GM12864 (cell line): ENCODE results near the gene HDLBP.
A peak's percentile ranks its signal among the peaks of the same experiment; 100 is the strongest.

Experiments used
- DNase-seq: peaks from one replicate; pipeline ENCODE4 v3.0.0-alpha.2; 2011; ENCODE audit warnings: low read depth
- H3K4me3 ChIP-seq: 2 replicates; pipeline ENCODE4 v1.5.1; 2011; ENCODE audit warnings: mild to moderate bottlenecking, low read depth, low read length, control low read depth
- TF ChIP-seq, protein P1 (sequence below): IDR thresholded peaks from 2 replicates; pipeline ENCODE4 v1.5.1; 2011; ENCODE audit warnings: low read depth, mild to moderate bottlenecking, moderate library complexity, low read length, control low read depth, inconsistent platforms; ENCODE audit errors: missing control alignments

Gene HDLBP, protein sequence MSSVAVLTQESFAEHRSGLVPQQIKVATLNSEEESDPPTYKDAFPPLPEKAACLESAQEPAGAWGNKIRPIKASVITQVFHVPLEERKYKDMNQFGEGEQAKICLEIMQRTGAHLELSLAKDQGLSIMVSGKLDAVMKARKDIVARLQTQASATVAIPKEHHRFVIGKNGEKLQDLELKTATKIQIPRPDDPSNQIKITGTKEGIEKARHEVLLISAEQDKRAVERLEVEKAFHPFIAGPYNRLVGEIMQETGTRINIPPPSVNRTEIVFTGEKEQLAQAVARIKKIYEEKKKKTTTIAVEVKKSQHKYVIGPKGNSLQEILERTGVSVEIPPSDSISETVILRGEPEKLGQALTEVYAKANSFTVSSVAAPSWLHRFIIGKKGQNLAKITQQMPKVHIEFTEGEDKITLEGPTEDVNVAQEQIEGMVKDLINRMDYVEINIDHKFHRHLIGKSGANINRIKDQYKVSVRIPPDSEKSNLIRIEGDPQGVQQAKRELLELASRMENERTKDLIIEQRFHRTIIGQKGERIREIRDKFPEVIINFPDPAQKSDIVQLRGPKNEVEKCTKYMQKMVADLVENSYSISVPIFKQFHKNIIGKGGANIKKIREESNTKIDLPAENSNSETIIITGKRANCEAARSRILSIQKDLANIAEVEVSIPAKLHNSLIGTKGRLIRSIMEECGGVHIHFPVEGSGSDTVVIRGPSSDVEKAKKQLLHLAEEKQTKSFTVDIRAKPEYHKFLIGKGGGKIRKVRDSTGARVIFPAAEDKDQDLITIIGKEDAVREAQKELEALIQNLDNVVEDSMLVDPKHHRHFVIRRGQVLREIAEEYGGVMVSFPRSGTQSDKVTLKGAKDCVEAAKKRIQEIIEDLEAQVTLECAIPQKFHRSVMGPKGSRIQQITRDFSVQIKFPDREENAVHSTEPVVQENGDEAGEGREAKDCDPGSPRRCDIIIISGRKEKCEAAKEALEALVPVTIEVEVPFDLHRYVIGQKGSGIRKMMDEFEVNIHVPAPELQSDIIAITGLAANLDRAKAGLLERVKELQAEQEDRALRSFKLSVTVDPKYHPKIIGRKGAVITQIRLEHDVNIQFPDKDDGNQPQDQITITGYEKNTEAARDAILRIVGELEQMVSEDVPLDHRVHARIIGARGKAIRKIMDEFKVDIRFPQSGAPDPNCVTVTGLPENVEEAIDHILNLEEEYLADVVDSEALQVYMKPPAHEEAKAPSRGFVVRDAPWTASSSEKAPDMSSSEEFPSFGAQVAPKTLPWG (N-terminal part only)

DNA sequence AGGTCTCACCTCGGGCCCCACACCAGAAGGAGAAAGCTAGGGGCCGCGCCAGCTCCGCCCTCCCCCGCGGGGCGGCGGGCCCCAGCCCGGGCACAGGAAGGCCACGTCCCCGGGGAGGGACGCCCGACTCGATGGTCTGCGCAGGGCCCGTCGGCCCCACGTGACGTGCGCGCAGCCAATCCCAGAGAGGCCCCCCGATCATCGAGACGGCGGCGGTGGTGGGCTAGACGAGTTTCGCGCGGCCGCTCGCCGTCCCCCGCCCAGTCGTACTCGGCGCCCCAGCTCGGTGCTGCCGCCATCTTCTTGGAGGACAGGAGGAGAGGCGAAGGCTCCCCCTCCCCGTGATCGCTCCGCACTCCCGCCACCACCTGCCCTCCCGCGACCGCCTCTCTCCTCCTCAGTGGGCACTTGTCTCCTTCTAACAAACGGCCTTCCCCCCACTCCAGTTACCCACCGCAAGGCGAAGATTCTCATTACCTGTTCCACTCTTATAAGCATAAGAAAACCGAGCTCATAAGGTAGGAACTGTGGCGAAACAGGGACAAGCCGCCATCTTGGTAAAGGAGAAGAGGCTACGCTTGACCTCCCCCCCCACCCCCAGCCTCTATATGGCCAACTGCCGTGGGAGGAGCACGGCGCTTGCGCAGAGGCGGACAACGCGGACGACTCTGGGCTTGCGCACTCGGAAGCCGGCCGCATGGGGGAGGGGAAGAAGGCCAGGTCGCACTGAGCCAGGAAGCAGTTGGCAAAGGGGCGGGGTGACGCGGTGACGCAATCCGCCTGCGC lies at the start of gene HDLBP:
Gene HDLBP, minus strand, starts transcription at position 580 of the 786 bp plus-strand sequence. CDS start 48,803 bp downstream, outside the sequence.
- TF ChIP-seq, protein P1, sequence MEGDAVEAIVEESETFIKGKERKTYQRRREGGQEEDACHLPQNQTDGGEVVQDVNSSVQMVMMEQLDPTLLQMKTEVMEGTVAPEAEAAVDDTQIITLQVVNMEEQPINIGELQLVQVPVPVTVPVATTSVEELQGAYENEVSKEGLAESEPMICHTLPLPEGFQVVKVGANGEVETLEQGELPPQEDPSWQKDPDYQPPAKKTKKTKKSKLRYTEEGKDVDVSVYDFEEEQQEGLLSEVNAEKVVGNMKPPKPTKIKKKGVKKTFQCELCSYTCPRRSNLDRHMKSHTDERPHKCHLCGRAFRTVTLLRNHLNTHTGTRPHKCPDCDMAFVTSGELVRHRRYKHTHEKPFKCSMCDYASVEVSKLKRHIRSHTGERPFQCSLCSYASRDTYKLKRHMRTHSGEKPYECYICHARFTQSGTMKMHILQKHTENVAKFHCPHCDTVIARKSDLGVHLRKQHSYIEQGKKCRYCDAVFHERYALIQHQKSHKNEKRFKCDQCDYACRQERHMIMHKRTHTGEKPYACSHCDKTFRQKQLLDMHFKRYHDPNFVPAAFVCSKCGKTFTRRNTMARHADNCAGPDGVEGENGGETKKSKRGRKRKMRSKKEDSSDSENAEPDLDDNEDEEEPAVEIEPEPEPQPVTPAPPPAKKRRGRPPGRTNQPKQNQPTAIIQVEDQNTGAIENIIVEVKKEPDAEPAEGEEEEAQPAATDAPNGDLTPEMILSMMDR: peak; percentile 40
- H3K4me3 ChIP-seq: peak within 1 kb of the TSS; percentile 78
- peak; percentile 95 for DNase-seq

DNA sequence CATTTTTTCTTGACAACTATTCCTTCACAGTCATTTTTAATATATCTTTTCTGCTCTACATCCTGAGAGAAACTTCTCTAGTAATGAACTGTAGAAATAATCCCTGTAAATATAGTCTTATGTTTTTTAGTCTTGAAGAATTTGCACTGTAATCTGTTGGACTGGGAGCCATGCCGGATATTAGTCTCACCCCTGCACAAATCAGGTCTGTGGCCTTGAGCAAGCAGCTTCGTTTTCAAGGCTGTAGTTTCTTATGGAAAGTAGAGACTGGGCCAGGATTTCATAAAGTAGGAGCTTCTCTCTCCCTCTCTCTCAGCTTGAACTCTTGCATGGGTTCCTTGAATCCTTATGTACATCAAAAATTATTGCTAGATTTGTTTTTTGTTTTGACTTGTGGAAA lies 49.3 kb upstream of the HDLBP start:
- no peak for DNase-seq
- no peak overlapping the region for H3K4me3 ChIP-seq
- TF ChIP-seq, protein P1: no peak

DNA sequence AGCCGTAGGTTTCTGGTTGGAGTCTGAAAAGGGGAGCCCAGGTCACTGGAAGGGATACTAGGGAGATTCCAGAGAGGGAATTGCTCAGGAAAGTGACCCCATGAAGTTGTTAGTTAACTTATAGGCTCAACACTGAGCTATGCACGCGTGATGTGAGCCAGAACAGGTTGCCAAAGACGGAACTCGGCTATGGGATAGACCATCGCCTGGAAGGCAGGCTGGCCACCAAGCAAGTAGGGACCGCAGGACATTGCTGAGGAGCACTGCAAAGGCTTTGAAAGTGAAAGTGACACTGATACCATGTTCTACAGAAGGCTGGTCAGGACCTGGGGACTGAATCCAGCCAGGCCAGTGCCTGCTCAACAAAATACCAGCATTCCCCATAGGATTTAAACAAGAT lies 48.0 kb upstream of the HDLBP start:
- H3K4me3 ChIP-seq: no peak overlapping the region
- DNase-seq: no peak
- TF ChIP-seq, protein P1: no peak

DNA sequence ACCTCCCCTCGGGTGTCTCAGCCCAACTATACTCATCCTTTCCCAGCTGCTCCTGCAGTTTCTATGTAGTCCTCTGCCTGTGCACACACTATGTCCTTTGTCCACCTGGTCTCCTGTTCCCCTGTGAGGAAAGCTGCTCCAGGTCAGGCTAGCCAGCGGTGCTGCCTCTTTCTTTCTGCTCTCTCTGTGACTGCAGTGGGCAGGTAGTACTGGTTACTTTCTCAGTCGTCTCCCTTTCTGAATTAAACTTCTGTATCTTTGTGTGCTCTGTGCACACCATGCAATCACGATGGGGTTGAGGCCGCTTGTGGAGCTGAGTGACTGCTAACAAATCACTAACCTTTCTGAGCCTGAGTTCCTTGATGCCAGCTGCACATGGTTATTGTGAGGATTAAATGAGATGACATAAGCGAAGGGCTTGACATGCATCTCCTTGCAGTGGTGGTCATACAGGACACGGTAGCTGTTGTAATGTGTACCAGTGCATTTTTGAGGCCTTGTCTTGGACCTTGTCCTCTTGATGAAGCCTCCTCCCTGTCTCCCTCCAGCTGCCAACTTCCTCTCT lies 44.1 kb upstream of the HDLBP start:
- no peak overlapping the region for H3K4me3 ChIP-seq
- no peak for DNase-seq
- TF ChIP-seq, protein P1: no peak

DNA sequence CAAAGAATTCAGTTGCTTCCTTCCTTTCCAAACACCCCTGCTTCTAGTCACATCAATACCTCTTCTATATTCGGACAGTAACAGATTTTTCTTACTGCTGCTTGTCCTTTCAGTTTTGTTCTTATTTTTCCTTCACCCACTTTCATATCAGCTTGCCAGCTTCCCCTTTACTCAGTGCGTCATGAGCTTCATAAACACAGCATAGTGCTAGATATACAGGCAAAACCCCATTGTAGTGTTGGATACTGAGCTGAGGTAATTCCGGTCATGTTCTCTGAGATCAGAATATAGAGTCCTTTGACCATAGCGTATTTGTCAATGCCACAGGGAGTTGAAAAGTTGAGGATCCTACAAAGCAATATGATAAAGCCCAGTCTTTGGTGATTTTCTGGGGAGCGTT lies 43.0 kb upstream of the HDLBP start:
- DNase-seq: peak; percentile 78
- TF ChIP-seq, protein P1: no peak
- peak overlapping the region; percentile 97 for H3K4me3 ChIP-seq
